ENCODE measurements around the gene PLXNA2. TPM values are rescaled to one million over a fixed set of nuclear protein-coding genes. Genes with fewer than 3 reads are reported as not detected.
A peak's percentile ranks its signal among the peaks of the same experiment; 100 is the strongest.

Gene PLXNA2
- total RNA-seq, 1 donor from 2014 or later = 42.5 TPM

DNA sequence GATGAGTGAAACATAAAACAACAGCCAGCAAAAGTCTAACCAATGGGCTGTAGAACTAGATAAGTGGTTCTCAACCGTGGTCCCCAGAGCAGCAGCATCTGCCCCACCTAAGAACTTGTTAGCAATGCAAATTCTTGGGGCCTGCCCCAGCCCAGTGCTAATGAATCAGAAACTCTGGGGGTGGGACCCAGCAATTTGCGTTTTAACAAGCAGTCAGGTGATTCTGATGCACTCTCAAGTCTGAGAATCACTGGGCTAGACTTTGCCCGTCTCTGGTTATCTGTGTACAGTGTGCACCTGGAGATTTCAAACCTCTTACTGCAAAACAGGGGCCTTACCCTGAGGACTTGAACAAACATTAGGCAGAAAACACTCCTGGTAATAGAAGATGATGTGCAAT, 66.5 kb downstream of the PLXNA2 start:
- no peak for DNase-seq

GRCh38 chr1:208176649-208177048, 67.5 kb downstream of the PLXNA2 start:
- DNase-seq = no peak

- DNase-seq = no peak
These were observed 68.7 kb downstream of the PLXNA2 start for GRCh38 chr1:208175508-208175895.

GRCh38 chr1:208174731-208175507, 69.3 kb downstream of the PLXNA2 start:
- peak; percentile 68 for DNase-seq

DNA sequence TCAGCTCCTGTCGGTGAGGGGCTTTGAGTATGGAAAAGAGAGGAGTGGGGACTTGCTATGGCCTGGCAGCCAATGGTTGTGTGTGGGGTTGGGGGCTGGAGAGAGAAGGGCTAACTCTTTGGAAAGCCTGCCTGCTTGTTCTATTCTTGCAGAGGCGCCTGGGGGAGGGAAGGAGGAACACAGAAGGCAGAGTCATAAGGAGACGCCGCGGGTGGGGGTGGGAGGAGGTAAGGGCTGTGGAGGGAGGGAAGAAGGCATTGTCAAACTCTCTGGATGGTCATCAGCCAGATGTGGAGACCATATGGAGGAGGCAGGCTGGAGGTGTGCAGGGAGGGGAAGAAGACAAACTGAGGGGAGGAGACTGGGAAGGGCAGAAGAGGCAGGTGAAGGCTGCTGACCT, 70.0 kb downstream of the PLXNA2 start:
- no peak for DNase-seq

GRCh38 chr1:208173749-208174148, 70.4 kb downstream of the PLXNA2 start:
- DNase-seq = no peak

DNA sequence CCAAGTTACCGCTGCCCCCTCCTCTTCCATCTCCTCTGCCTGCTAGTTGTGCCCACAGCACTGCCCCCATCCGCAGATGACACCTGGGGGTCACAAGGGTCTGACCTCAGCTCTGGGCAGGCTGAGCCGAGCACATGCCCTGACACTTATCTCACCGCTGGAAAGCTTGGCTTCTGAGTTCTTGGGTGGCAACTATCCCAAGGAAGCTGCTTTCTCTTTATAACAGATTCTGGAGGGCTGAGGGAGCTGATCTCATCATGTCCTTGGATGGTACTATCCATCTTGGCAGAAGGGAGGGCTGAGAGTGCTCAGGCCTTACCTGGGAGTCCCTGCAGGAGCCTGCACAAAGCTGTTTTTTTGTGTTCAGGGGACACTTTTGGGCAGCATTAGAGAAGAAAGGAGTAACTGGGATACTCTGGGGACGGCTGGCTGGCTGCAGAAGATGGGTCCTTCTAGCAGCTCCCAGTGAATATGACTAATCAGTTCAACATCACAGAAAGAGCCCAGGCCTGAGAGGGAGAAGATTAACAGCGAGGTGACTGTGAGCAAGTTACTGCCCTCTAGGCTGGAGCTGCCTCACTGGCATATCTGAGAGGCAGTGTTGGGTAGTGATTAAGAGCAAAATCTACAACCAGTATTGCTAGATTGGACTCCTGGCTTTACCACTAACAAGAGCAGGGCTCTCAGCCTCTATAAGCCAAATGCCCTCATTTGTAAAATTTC, 71.6 kb downstream of the PLXNA2 start:
- DNase-seq = no peak

- DNase-seq = no peak
These were observed 72.4 kb downstream of the PLXNA2 start for GRCh38 chr1:208171616-208172422.

- DNase-seq = peak; percentile 63
These were observed 73.9 kb downstream of the PLXNA2 start for GRCh38 chr1:208170252-208170651.

DNA sequence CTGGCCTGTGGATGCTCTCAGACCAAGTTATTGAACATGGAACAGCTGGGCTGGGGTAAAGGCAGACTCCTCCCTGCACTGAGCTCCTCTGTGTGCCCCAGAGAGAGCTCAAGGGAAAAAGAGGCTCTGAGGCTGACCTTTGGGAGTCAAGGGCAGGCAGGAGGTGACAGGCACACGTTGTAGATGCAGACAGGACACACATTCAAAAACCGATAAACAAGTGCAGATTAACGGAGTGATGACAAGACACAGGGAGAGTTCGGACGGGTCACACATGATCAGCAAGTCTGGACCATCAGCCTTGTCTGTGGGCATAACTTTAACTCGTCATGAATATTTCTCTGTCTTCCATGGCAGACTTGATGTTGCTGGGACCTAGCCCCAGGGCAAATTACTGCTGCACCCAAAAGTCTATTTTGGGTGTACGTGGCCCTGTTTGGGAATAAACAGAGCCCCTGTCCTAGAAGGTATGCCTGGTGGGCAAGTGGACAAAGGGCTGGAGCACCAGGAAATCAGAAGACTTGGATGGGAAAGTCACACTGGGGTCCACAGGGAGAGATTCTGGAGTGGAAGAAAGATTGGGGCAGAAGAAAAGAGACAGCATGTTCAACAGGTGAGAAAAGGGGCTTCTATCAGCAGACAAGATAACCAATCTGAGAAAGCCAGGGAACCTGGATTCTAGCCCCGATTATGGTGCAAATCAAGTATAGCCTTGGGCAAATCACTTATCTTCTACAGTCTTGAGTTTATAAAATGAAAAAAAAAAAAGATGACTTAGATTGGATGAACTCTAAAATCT, 74.9 kb downstream of the PLXNA2 start:
- DNase-seq = no peak

DNA sequence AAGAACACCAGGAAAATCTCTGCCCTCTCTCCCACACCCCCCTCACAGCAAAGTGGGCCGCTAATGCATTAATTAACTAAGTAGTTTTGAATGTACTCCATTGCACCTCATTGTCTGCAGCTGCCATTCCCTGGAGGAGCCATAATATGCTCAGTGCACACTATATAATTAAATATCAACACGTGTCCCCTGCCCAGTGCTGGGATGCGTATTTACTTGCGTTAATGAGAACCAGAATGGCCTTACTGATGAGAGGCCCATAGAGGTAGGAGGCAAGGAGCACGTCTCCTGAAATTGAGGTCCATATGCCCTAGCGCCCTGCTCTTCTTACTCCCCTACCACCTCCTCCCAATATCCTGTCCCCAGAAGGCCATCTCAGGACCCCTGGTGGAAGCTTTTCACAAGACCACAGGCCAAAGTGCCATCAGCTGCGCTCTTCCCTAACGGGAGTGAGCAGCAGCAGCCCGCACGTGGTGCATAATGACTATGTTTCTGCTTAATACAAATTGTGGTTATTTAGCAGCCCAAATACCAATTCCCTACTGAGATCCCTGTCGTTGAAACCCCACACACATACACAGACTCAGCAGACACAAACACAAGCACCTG, 76.8 kb downstream of the PLXNA2 start:
- no peak for DNase-seq

- DNase-seq = no peak
These were observed 77.6 kb downstream of the PLXNA2 start for GRCh38 chr1:208166340-208167138.

- DNase-seq = peak; percentile 53
These were observed 78.5 kb downstream of the PLXNA2 start for GRCh38 chr1:208165659-208166058.

- no peak for DNase-seq
These were observed 79.6 kb downstream of the PLXNA2 start for GRCh38 chr1:208164609-208165008.

DNA sequence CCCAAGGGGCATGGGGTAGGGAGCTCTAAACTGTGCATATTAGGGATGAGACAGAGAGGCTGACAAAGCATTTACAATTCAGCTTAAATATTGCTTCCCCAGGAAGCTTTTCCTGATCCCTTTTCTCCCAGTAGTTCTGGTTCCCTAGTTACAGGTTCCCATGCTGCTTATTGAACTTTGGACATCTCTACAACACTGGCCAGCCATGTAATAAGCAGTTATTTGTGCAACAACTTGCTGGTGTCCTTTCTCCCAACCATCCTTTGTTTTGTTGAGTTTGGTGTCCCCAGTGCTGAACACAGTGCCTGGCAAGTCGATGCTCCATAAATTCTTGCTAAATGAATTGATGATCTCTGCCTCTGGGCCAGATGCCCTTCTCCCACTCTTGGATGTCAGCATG, 80.6 kb downstream of the PLXNA2 start:
- DNase-seq = no peak

GRCh38 chr1:208162903-208163302, 81.3 kb downstream of the PLXNA2 start:
- no peak for DNase-seq

- DNase-seq = no peak
These were observed 82.4 kb downstream of the PLXNA2 start for GRCh38 chr1:208161656-208162375.

DNA sequence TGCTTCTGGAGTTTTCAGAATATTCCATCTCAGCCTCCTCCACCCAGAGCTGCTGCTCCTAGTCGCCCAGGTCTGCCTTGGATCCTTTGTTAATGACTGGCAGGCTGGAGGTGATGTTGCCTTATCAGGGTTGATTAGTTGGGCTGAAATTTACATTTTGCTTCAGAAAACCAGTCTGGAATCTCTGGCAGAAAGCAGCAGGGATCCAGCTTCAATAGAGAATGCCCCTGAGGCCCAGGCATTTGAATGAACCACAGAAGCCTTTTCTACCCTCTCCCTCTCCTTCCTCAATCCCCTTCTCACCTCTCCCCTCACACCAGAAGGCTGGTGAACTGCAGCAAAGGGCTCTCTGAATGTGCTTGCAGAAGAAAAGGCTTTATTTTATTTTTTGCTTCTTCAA, 83.2 kb downstream of the PLXNA2 start:
- DNase-seq = no peak

GRCh38 chr1:208160259-208160819, 83.8 kb downstream of the PLXNA2 start:
- no peak for DNase-seq
